Glomerular endothelial cell (primary cell): Measurements from ENCODE around the gene LIN28A. TPM values are rescaled to one million over a fixed set of nuclear protein-coding genes. Genes with fewer than 3 reads are reported as not detected.
"Not testable (repeated sequence)": the region's sequence is repeated elsewhere in the genome, so short reads cannot be mapped to it uniquely, and the experiment has no call there.

Source experiments
- DNase-seq: peaks from one replicate; pipeline ENCODE4 v3.0.0-alpha.2; 2011; ENCODE audit warnings: low read depth, low spot score; ENCODE audit errors: extremely low read depth
- total RNA-seq: library from RNA; depleted of rRNA; stranded (reverse); fragments of >200 nt; gene quantifications from 2 replicates; pipeline ENCODE4 v1.2.3, GENCODE V29; 2015

LIN28A gene
- 0.05 and 0.06 TPM in 2 replicates for total RNA-seq

GRCh38 chr1:26410706-26411623, at the start of gene LIN28A:
Gene LIN28A, plus strand, starts transcription at chr1:26410817. Its CDS starts 75 bp downstream, at chr1:26410892.
- no peak for DNase-seq

DNA sequence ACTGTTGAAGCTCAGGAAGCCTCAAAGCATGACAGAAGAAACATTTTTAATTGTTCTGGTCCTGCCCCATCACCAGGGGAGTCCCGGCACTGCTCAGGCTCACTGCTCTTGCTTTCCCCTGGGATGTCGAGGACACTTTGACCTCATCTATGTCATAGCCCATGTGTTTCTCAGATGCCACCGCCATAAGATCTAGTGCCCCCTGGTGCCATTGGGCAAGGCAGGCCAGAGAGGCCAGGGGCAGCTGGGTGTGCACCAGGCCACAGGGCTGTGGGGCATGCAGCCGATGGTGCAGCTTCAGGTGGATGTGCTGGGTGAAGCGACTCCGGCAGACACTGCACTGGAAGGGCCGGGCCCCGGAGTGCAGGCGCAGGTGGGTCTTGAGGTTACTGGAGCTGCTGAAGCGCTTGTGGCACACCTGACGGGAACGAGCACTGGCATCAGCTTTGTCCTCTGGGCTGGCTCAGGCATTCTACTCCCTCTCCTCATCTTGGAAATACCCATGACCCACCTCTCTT, 49.0 kb upstream of the LIN28A start:
- DNase-seq: no peak

GRCh38 chr1:26362331-26362730, 48.3 kb upstream of the LIN28A start:
- no peak for DNase-seq

DNA sequence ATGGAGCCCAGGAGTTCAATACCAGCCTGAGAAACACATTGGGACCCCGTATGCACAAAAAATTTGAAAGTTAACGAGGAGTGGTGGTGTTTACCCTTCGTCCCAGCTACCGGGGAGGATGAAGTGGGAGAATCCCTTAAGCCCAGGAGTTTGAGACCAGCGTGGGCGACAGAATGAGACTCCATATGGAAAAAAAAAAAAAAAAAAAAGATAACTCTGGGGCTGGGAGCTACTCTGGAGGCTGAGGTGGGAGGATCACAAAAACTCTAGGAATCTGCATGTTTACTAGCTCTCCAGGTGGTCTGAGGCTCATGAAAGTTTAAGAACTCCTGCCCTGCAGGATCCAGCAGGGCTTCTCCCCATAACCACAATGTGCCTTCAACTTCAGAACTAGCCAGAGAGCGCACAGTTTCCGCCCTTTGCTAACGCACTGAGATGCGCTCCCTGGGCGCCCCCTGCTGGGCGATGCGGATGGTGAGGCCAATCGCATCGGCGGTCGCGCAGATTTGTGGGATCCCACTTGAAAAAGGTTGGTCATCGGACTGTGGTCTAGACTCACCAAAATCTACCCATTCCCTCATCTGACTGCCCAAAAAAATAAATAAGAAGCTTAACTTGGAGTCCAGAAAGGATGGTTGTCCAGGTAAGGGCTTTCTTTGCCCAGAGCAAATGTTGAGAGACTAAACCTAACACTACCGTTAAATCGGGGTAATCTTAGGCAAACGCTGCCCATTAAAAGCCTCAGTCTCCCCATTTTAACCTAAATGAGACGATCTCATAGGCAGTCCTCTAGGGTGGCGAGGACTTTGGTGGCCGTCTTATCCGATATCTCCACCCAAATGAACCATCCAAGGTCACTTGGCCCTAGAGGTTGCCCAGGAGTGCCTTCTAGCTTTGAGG, 46.8 kb upstream of the LIN28A start:
- DNase-seq: peak; percentile 25

GRCh38 chr1:26364956-26365355, 45.7 kb upstream of the LIN28A start:
- DNase-seq: no peak

DNA sequence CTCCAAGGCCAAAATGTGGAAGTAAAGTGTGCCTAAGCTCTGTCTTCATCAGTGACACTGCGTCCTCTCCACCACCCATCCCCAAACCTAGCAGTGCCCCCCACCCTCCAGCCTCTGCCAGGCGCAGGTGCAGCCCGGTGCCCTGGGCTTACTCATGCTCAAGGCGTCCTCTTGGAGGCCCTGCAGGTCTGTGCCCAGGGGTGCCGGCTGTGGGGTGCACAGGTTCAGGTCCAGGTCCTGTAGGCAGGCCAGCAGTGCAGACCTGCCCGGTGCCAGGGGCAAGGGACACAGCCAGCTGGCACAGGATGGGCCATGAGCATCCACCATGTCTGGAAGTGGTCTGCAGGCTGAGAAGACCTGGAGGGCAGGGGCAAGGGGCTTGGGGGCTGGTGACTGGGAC, 43.2 kb upstream of the LIN28A start:
- no peak for DNase-seq

GRCh38 chr1:26368006-26368405, 42.6 kb upstream of the LIN28A start:
- no peak for DNase-seq

DNA sequence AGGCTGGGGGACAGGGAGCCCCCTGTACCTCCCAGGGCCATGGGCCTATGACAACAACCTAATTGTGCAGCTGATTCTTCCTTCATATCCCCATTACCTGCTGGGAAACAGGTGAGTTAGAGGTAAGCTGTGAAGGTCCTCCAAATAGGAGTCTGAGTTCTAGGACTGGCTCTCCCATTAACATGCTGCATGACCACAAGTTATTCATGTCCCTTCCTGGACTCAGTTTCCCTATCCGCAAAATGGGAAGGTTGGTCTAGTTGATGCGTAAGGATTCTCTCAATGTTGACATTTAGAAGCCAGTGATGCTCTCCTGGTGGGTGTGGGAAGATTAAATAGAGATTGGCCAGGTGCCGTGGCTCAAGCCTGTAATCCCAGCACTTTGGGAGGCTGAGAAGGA, 42.1 kb upstream of the LIN28A start:
- no peak for DNase-seq

GRCh38 chr1:26370591-26371382, 39.8 kb upstream of the LIN28A start:
- no peak for DNase-seq

DNA sequence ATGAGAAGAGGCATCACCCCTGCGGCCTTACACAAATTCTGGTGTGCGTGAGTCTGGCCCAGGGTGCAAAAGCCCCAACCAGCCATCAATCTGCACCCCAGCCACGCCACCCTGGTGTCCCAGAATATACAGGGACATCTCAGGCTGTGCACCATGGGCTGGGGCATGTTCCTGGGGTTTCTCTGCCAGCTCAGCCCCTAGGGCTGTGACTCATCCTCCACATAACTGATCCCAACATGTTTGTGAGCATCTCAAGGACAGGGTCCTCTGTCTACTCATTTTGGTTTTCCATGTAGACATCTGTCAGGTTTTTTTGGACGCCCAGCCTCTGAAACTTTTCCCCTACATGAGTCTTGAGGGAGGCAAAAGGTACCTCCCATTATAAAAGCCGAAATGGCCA, 38.6 kb upstream of the LIN28A start:
- DNase-seq: no peak

- not testable (repeated sequence) for DNase-seq
Observed at GRCh38 chr1:26372611-26373010, 38.0 kb upstream of the LIN28A start, which contains the start of gene ZNF683. Gene ZNF683, minus strand, starts transcription at chr1:26372750. Its CDS starts 4,179 bp downstream, at chr1:26368571.

GRCh38 chr1:26373281-26373680, 37.3 kb upstream of the LIN28A start:
- no peak for DNase-seq

DNA sequence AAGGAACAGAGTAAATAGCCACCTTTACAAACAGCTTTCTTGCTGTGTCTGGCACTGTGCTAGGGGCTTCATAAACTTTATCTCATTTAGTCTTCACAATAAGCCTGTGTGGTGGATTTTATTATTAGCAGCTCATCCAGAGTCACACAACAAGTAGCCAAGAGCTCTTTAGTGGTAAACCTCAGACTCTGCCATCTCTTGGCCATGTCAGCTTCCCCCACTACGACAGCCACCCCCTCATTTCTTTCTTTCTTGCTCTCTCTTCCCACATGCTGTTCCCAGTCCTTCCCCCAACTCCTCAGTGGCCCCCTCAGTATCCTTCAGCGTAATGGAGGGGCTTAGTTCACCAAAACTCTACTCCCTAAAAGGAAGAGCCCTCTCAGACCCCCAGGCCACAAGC, 36.8 kb upstream of the LIN28A start:
- no peak for DNase-seq

- DNase-seq: not testable (repeated sequence)
Observed at GRCh38 chr1:26374361-26374760, 36.3 kb upstream of the LIN28A start.

GRCh38 chr1:26375081-26375480, 35.5 kb upstream of the LIN28A start:
- no peak for DNase-seq

GRCh38 chr1:26376050-26376449, 34.6 kb upstream of the LIN28A start:
- no peak for DNase-seq

- peak; percentile 29 for DNase-seq
Observed at GRCh38 chr1:26378088-26378878, 32.3 kb upstream of the LIN28A start.

DNA sequence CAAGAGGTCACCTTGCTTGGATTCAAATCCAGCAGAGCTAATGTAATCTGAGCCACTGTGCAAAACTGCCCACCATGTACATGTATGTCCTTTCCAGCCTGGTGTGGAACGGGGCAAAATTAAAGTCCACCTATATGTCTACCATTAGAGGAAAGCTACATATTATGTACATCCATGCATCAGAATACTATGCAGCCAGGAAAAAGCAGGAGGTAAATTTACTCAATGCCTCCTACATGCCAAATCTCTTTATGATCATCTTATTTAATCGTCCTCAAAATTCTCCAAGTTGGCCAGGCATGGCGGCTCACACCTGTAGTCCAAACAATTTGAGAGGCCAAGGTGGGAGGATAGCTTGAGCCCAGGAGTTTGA, 31.8 kb upstream of the LIN28A start:
- DNase-seq: no peak

GRCh38 chr1:26384076-26384475, 26.5 kb upstream of the LIN28A start:
- DNase-seq: no peak

DNA sequence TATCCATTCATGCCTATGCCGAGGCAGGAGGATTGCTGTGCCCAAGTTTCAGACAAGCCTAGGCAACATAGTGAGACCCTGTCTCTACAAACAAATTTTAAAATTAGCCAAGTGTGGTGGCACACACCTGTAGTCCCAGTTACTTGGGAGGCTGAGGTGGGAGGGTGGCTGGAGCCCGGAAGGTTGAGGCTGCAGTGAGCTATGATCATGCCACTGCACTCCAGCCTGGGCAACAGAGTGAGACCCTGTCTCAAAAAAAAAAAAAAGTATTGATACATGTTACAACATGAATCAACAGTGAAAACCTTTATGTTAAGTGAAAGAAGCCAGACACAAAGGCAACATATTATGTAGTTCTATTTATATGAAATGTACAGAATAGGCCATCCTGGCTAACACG, 25.6 kb upstream of the LIN28A start:
- not testable (repeated sequence) for DNase-seq
